WTC11 (cell line): ENCODE data around the gene CFAP53. TPM values are rescaled to one million over a fixed set of nuclear protein-coding genes. Genes with fewer than 3 reads are reported as not detected.

Experiments used
- ATAC-seq: fragments of 200-7000 bp; cut with Tn5 transposase; 2 replicates; pipeline ENCODE4 v1.10.0; 2021; ENCODE audit warnings: mild to moderate bottlenecking, moderate library complexity
- CTCF ChIA-PET: fragments of 300-600 bp; sonication (Branson Sonifier 250); formaldehyde crosslinking; loops from one replicate; lab custom pipeline; 2021; ENCODE audit warnings: antibody characterized with exemption; lab: Charles Lee
- POLR2A ChIA-PET: fragments of 350-600 bp; sonication (Branson Sonifier 250); formaldehyde crosslinking; loops from one replicate; lab custom pipeline; 2021; ENCODE audit warnings: antibody characterized with exemption; lab: Charles Lee
- DNase-seq: peaks from one replicate; pipeline ENCODE4 v3.0.0; 2021; ENCODE audit warnings: low spot score
- H3K27ac Mint-ChIP-seq: 2 replicates; pipeline ENCODE4 v1.8.0; 2021; ENCODE audit warnings: mixed read lengths
- H3K27me3 Mint-ChIP-seq: 2 replicates; pipeline ENCODE4 v1.8.0; 2021; ENCODE audit warnings: low read depth, mild to moderate bottlenecking, moderate library complexity, mixed read lengths
- H3K36me3 Mint-ChIP-seq: 2 replicates; pipeline ENCODE4 v1.8.0; 2021; ENCODE audit warnings: mixed read lengths
- H3K4me1 Mint-ChIP-seq: 2 replicates; pipeline ENCODE4 v1.8.0; 2022; ENCODE audit warnings: mixed read lengths
- H3K4me3 Mint-ChIP-seq: 2 replicates; pipeline ENCODE4 v1.8.0; 2021; ENCODE audit warnings: mild to moderate bottlenecking, moderate library complexity, mixed read lengths
- H3K9me3 Mint-ChIP-seq: 2 replicates; pipeline ENCODE4 v1.8.0; 2021; ENCODE audit warnings: mixed read lengths
- AR ChIP-seq: fragments of 250-450 bp; sonication (Bioruptor Pico); IDR thresholded peaks from 2 replicates; pipeline ENCODE4 v1.9.0; 2021; ENCODE audit warnings: mild to moderate bottlenecking
- CBFB ChIP-seq: sonication (generic); formaldehyde crosslinking; IDR thresholded peaks from 2 replicates; pipeline ENCODE4 v1.8.1; 2022; ENCODE audit warnings: mild to moderate bottlenecking, low read depth, missing genetic modification reagents
- CDX4 ChIP-seq: fragments of 250-450 bp; sonication (Bioruptor Pico); IDR thresholded peaks from 2 replicates; pipeline ENCODE4 v1.9.0; 2021; ENCODE audit warnings: moderate library complexity, mild to moderate bottlenecking, inconsistent platforms, borderline replicate concordance
- E2F5 ChIP-seq: sonication (generic); formaldehyde crosslinking; IDR thresholded peaks from 2 replicates; pipeline ENCODE4 v1.8.1; 2022; ENCODE audit warnings: mild to moderate bottlenecking, moderate library complexity, missing genetic modification reagents
- EMX1 ChIP-seq: fragments of 250-450 bp; sonication (Bioruptor Pico); IDR thresholded peaks from 2 replicates; pipeline ENCODE4 v1.8.0; 2021; ENCODE audit warnings: mild to moderate bottlenecking
- HMGA2 ChIP-seq: fragments of 250-450 bp; sonication (Bioruptor Pico); IDR thresholded peaks from 2 replicates; pipeline ENCODE4 v1.4.0; 2021; ENCODE audit warnings: mild to moderate bottlenecking, moderate library complexity
- IRF1 ChIP-seq: sonication (generic); formaldehyde crosslinking; IDR thresholded peaks from 2 replicates; pipeline ENCODE4 v1.8.0; 2023; ENCODE audit warnings: missing genetic modification reagents
- MLX ChIP-seq: sonication (generic); formaldehyde crosslinking; IDR thresholded peaks from 2 replicates; pipeline ENCODE4 v1.8.1; 2023; ENCODE audit warnings: mild to moderate bottlenecking, missing genetic modification reagents, moderate library complexity
- NFYB ChIP-seq: sonication (generic); formaldehyde crosslinking; conservative IDR thresholded peaks from 2 replicates; pipeline ENCODE4 v1.8.0; 2022; ENCODE audit warnings: low read depth, missing genetic modification reagents
- NR1H2 ChIP-seq: sonication (generic); formaldehyde crosslinking; IDR thresholded peaks from 2 replicates; pipeline ENCODE4 v1.9.0; 2021; ENCODE audit warnings: mild to moderate bottlenecking, moderate library complexity, missing genetic modification reagents
- NR2C2 ChIP-seq: sonication (generic); formaldehyde crosslinking; IDR thresholded peaks from 2 replicates; pipeline ENCODE4 v1.8.0; 2022; ENCODE audit warnings: mild to moderate bottlenecking, missing genetic modification reagents
- PRDM15 ChIP-seq: sonication (generic); formaldehyde crosslinking; IDR thresholded peaks from 2 replicates; pipeline ENCODE4 v1.8.0; 2022; ENCODE audit warnings: missing genetic modification reagents
- RELA ChIP-seq: sonication (generic); formaldehyde crosslinking; IDR thresholded peaks from 2 replicates; pipeline ENCODE4 v1.8.1; 2022; ENCODE audit warnings: missing genetic modification reagents, mild to moderate bottlenecking, borderline replicate concordance
- SMAD3 ChIP-seq: sonication (generic); formaldehyde crosslinking; IDR thresholded peaks from 2 replicates; pipeline ENCODE4 v1.8.0; 2022; ENCODE audit warnings: missing genetic modification reagents, mild to moderate bottlenecking, borderline replicate concordance
- ZNF396 ChIP-seq: fragments of 250-450 bp; sonication (Bioruptor Pico); IDR thresholded peaks from 2 replicates; pipeline ENCODE4 v1.8.0; 2021; ENCODE audit warnings: mild to moderate bottlenecking, moderate library complexity, borderline replicate concordance
- ZNF416 ChIP-seq: fragments of 250-450 bp; sonication (Bioruptor Pico); IDR thresholded peaks from 2 replicates; pipeline ENCODE4 v1.9.0; 2021; ENCODE audit warnings: mild to moderate bottlenecking, inconsistent platforms
- ZNF512 ChIP-seq: sonication (generic); formaldehyde crosslinking; IDR thresholded peaks from 2 replicates; pipeline ENCODE4 v1.8.1; 2022; ENCODE audit warnings: missing genetic modification reagents, borderline replicate concordance
- ZNF671 ChIP-seq: fragments of 250-450 bp; sonication (Bioruptor Pico); IDR thresholded peaks from 2 replicates; pipeline ENCODE4 v1.8.0; 2021; ENCODE audit warnings: mild to moderate bottlenecking
- ZSCAN18 ChIP-seq: fragments of 250-450 bp; sonication (Bioruptor Pico); IDR thresholded peaks from 2 replicates; pipeline ENCODE4 v2.1.2; 2022; ENCODE audit warnings: mild to moderate bottlenecking, moderate library complexity
- total RNA-seq: library from RNA; stranded (reverse); gene quantifications from 3 replicates; pipeline ENCODE4 v1.2.3, GENCODE V29; 2021

CFAP53 gene
- total RNA-seq, 1 experiment from 2014 or later = 0.26 TPM

- TF ChIP-seq HMGA2 (CRISPR knock-in tag) (no peak), ZNF416 (CRISPR knock-in tag) (no peak), ZNF512 (CRISPR knock-in tag) (no peak), AR (CRISPR knock-in tag) (no peak), RELA (CRISPR knock-in tag) (no peak)
- POLR2A ChIA-PET = no interaction called here
- DNase-seq (no peak), ATAC-seq (no peak)
- CTCF ChIA-PET = interaction anchor here (1.2 to 1.6 kb wide), 2 partner anchors 106 to 179 kb away, joined by 3 to 4 read pairs; no protein-coding TSS in a partner anchor
- H3K4me3 Mint-ChIP-seq = no peak overlapping the region
- H3K27ac Mint-ChIP-seq = no peak overlapping the region
- H3K4me1 Mint-ChIP-seq = peaks cover 22% of the 10 kb centered on the region
- H3K9me3 Mint-ChIP-seq = peaks cover 10% of the 10 kb centered on the region; the same call in 1 of the 2 replicates
- no peaks in the 10 kb centered on the region for H3K36me3 Mint-ChIP-seq
- H3K27me3 Mint-ChIP-seq = no peaks in the 10 kb centered on the region; the same call in 1 of the 2 replicates
Observed at GRCh38 chr18:50250935-50251334, 15.4 kb downstream of the CFAP53 start.

- ChIA-PET CTCF (no interaction called here), POLR2A (no interaction called here)
- no peak overlapping the region for H3K4me3 Mint-ChIP-seq
- peaks cover 22% of the 10 kb centered on the region for H3K4me1 Mint-ChIP-seq
- no peak overlapping the region for H3K27ac Mint-ChIP-seq
- H3K36me3 Mint-ChIP-seq = no peaks in the 10 kb centered on the region
- ATAC-seq (no peak), DNase-seq (no peak)
- peaks cover 6% of the 10 kb centered on the region; the same call in 1 of the 2 replicates for H3K9me3 Mint-ChIP-seq
- no peaks in the 10 kb centered on the region; the same call in 1 of the 2 replicates for H3K27me3 Mint-ChIP-seq
- TF ChIP-seq NR1H2 (CRISPR knock-in tag) (no peak), AR (CRISPR knock-in tag) (no peak), ZNF396 (CRISPR knock-in tag) (no peak), ZSCAN18 (CRISPR knock-in tag) (no peak), ZNF671 (no peak), CBFB (CRISPR knock-in tag) (no peak), CDX4 (CRISPR knock-in tag) (no peak), SMAD3 (no peak), EMX1 (CRISPR knock-in tag) (no peak), PRDM15 (CRISPR knock-in tag) (no peak), IRF1 (CRISPR knock-in tag) (no peak), NR2C2 (CRISPR knock-in tag) (no peak), E2F5 (no peak), MLX (CRISPR knock-in tag) (no peak), NFYB (CRISPR knock-in tag) (no peak)
Observed at GRCh38 chr18:50249576-50249975, 16.7 kb downstream of the CFAP53 start.
